K562 (cell line): ENCODE results near the gene SLC25A26.

ENCODE experiments used
- CREB1 ChIP-seq, 2 experiments: sonication (generic) in 1 of 2; formaldehyde crosslinking in 1 of 2; IDR thresholded peaks; 2 replicates each; pipeline versions ENCODE4 v1.6.1 to v1.8.0; 2012 to 2022; ENCODE audit warnings: inconsistent platforms in 1 of 2, mild to moderate bottlenecking in 1 of 2, missing genetic modification reagents in 1 of 2, moderate library complexity in 1 of 2
- ETS1 ChIP-seq: conservative IDR thresholded peaks from 2 replicates; pipeline ENCODE4 v1.6.1; 2011; ENCODE audit warnings: low read depth, mild to moderate bottlenecking, low read length; ENCODE audit not compliant: control insufficient read depth
- FOXK2 ChIP-seq, 2 experiments: fragments of 450-650 bp; IDR thresholded peaks in 1 of 2; conservative IDR thresholded peaks in 1 of 2; 2 replicates each; pipeline ENCODE4 v1.6.1; 2016; ENCODE audit warnings: low read depth in 2 of 2, mild to moderate bottlenecking in 1 of 2
- SAP30 ChIP-seq: fragments of 200-600 bp; sonication (generic); IDR thresholded peaks from 2 replicates; pipeline ENCODE4 v1.6.1; 2012; ENCODE audit warnings: borderline replicate concordance, low read depth, mild to moderate bottlenecking, moderate library complexity, low read length, control low read depth, inconsistent platforms; ENCODE audit not compliant: insufficient read depth, poor library complexity, severe bottlenecking
- SIX5 ChIP-seq, 2 experiments: IDR thresholded peaks; 2 replicates each; pipeline ENCODE4 v1.6.1; 2011; ENCODE audit warnings: low read length in 2 of 2, borderline replicate concordance in 1 of 2, low read depth in 1 of 2, mild to moderate bottlenecking in 1 of 2, moderate library complexity in 1 of 2; ENCODE audit not compliant: insufficient read depth in 1 of 2

DNA sequence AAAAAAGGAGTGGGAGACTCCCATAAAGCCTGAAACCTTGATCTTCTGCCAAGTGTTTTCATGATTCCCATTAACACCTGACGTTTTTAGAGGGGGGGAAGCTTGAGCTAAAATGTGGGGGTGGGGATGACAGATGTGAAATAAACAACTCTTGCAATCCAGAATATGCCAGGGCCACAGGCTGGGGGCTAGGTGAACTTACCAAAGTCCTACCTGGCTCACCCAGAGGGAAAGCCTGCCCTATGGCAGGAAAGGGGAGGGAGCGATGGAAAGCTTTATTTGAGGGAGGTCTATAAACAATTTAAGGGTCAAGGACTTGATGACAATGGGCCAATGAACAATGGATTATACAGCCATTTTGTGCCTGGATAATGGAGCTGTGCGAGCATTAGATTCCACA is 171.7 kb downstream of the SLC25A26 start:
- TF ChIP-seq SIX5 (IDR thresholded peaks at IDR 0.05; ENCODE audit: borderline replicate concordance in 1 of 2, insufficient read depth in 1 of 2, low read depth in 1 of 2, low read length in 2 of 2) = no peak
- TF ChIP-seq ETS1 = no peak
- TF ChIP-seq CREB1 (IDR thresholded peaks at IDR 0.05) = no peak
- no peak for TF ChIP-seq CREB1 (CRISPR knock-in tag; IDR thresholded peaks at IDR 0.05)
- TF ChIP-seq SAP30 = no peak
- no peak for TF ChIP-seq FOXK2 (conservative IDR thresholded peaks at IDR 0.05 in 1 of 2, IDR thresholded peaks at IDR 0.05 in 1 of 2; ENCODE audit: low read depth in 2 of 2)
